Adrenal gland (tissue), 5 donors: ENCODE data around the gene PPM1L.

Source experiments
- POLR2A ChIP-seq, 2 donors: fragments of 450-650 bp; IDR thresholded peaks; one replicate each; pipeline ENCODE4 v1.6.1; 2017; ENCODE audit warnings: antibody characterized with exemption in 2 of 2, mild to moderate bottlenecking in 2 of 2, moderate library complexity in 1 of 2
- TF ChIP-seq, protein P1 (sequence below), 6 experiments: fragments of 450-650 bp in 4 of 6; fragments of 200-600 bp in 2 of 6; sonication (generic) in 1 of 6; IDR thresholded peaks; 1 replicate in 5 of 6; 2 replicates in 1 of 6; pipeline versions ENCODE4 v1.5.1 to v1.8.0; 2016 to 2021; ENCODE audit warnings: antibody characterized with exemption in 6 of 6, mild to moderate bottlenecking in 2 of 6, moderate library complexity in 1 of 6
- donor health status: DM: no; HTN: no; CAD: no.

DNA sequence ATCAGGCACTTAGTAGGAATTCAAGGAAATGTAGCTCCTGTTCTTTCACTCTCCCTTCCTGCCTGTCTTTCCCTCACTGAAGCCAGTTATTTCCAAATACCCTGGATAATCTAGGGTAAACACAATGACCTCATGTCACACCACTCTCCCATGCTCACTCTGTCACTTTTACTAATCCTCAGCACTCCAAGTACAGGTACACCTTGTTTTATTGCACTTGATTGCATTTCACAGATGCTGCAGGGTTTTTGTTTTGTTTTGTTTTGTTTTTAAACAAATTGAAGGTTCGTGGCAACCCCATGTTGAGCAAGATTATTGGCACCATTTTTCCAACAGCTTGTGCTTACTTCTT lies 40.8 kb downstream of the PPM1L start:
- TF ChIP-seq, protein P1, sequence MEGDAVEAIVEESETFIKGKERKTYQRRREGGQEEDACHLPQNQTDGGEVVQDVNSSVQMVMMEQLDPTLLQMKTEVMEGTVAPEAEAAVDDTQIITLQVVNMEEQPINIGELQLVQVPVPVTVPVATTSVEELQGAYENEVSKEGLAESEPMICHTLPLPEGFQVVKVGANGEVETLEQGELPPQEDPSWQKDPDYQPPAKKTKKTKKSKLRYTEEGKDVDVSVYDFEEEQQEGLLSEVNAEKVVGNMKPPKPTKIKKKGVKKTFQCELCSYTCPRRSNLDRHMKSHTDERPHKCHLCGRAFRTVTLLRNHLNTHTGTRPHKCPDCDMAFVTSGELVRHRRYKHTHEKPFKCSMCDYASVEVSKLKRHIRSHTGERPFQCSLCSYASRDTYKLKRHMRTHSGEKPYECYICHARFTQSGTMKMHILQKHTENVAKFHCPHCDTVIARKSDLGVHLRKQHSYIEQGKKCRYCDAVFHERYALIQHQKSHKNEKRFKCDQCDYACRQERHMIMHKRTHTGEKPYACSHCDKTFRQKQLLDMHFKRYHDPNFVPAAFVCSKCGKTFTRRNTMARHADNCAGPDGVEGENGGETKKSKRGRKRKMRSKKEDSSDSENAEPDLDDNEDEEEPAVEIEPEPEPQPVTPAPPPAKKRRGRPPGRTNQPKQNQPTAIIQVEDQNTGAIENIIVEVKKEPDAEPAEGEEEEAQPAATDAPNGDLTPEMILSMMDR (IDR thresholded peaks at IDR 0.05): no peak
- TF ChIP-seq POLR2A (IDR thresholded peaks at IDR 0.05): no peak
